HUES64 (cell line): ENCODE data around the gene NSUN2. TPM values are rescaled to one million over a fixed set of nuclear protein-coding genes. Genes with fewer than 3 reads are reported as not detected.
A peak's percentile ranks its signal among the peaks of the same experiment; 100 is the strongest.

Experiments
- H3K27ac ChIP-seq: 2 replicates; pipeline ENCODE4 v1.7.0; 2013; ENCODE audit warnings: low read depth, low read length, inconsistent platforms
- H3K27me3 ChIP-seq: 2 replicates; pipeline ENCODE4 v1.6.1; 2013; ENCODE audit warnings: mild to moderate bottlenecking, low read length; ENCODE audit not compliant: insufficient read depth
- H3K36me3 ChIP-seq: 2 replicates; pipeline ENCODE4 v1.6.1; 2013; ENCODE audit warnings: mild to moderate bottlenecking, low read length; ENCODE audit not compliant: insufficient read depth
- H3K4me1 ChIP-seq: 2 replicates; pipeline ENCODE4 v1.6.1; 2013; ENCODE audit warnings: mild to moderate bottlenecking, low read length, moderate library complexity; ENCODE audit not compliant: insufficient read depth
- H3K4me3 ChIP-seq: 2 replicates; pipeline ENCODE4 v1.5.1; 2013; ENCODE audit warnings: mild to moderate bottlenecking, low read length, moderate library complexity
- H3K9ac ChIP-seq: 2 replicates; pipeline ENCODE4 v1.6.1; 2013; ENCODE audit warnings: mild to moderate bottlenecking, low read depth, low read length
- H3K9me3 ChIP-seq: 2 replicates; pipeline ENCODE4 v1.6.1; 2013; ENCODE audit warnings: low read depth, low read length; ENCODE audit not compliant: insufficient read depth
- WGBS: fragments of 150-250, 120-280 bp; methylation state at CpG from one replicate; pipeline ENCODE4 v1.1.7; 2013; ENCODE audit warnings: missing lambda C conversion rate; 5-methylcytosine and 5-hydroxymethylcytosine counted together
- polyA plus RNA-seq, 2 experiments: library from polyadenylated mRNA; stranded (reverse); fragments of 50-300 nt; gene quantifications; one replicate each; pipeline ENCODE4 v1.2.3, GENCODE V29; 2013

The NSUN2 gene
- 69.3 TPM for polyA plus RNA-seq (2013, experiment 1 of 2)
- polyA plus RNA-seq (2013, experiment 2 of 2) = 57.9 TPM

DNA sequence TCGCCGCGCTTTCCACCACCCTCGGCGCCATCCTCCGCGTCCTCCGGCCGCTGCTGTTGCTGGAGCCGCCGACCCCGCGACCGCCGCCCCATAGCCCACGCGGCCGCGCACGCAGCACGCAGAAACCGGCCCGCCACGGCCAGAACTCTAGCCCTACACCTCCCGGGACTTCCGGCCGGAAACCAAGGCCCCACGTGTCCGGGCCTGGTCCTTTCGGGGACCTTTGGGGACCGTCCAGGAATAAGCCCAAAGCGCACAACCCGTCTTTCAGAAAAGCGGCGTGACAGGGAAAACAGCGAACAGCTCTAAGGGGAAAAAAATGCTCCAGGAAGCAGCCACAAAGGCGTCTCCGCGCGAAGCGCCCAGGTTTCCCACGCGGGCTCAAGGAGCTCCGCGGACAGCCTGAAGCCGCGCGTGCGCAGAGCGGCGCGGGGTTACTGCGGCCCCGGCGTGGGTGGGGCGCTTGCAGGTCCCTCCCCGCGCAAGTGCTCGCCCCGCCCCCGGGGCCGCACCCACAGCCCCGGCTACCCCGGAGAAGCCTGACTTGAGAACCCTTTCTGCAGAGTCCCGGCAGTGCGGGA, at the start of gene NSUN2, which contains the start of gene SRD5A1:
Gene NSUN2, minus strand, starts transcription at position 157 of the 581 bp plus-strand sequence. Its CDS starts 65 bp downstream, at position 92.
Gene SRD5A1, plus strand, starts transcription at position 553 of the 581 bp plus-strand sequence. CDS start 137 bp downstream, outside the sequence.
- Histone ChIP-seq H3K4me3 (peak within 1 kb of the TSS; percentile 98), H3K4me1 (peaks cover 12% of the 10 kb centered on the region; the same call in 1 of the 2 replicates), H3K36me3 (peaks cover 40% of the 10 kb centered on the region), H3K27ac (peak within 1 kb of the TSS; percentile 84), H3K9ac (peak within 1 kb of the TSS; percentile 95), H3K9me3 (no peaks in the 10 kb centered on the region), H3K27me3 (no peaks in the 10 kb centered on the region)
- WGBS = under 1% methylated on average over 66 of the region's 66 CpGs

DNA sequence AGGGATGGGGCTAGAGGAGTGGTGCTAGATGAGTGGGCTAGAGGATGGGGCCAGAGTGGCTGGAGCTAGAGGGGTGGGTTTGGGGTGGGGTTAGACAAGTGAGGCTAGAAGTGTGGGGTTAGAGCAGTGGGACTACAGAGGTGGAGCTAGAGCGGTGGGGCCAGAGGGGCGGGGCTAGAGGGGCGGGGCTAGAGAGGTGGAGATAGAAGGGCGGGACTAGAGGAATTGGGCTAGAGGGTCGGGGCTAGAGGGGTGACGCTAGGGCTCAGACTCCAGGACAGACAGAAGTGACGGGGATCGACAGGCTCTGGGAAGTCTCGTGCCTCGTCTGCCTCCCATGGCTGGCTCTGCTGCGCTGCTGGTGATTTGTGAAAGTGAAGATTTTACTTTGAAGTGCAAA, 49.4 kb upstream of the NSUN2 start:
- Histone ChIP-seq H3K9me3 (no peaks in the 10 kb centered on the region), H3K4me1 (no peaks in the 10 kb centered on the region), H3K36me3 (no peaks in the 10 kb centered on the region), H3K27ac (no peak overlapping the region), H3K4me3 (no peak overlapping the region), H3K27me3 (peaks cover 1% of the 10 kb centered on the region; the same call in 1 of the 2 replicates), H3K9ac (no peak overlapping the region)
- 55% methylated on average over 11 of the region's 11 CpGs for WGBS

DNA sequence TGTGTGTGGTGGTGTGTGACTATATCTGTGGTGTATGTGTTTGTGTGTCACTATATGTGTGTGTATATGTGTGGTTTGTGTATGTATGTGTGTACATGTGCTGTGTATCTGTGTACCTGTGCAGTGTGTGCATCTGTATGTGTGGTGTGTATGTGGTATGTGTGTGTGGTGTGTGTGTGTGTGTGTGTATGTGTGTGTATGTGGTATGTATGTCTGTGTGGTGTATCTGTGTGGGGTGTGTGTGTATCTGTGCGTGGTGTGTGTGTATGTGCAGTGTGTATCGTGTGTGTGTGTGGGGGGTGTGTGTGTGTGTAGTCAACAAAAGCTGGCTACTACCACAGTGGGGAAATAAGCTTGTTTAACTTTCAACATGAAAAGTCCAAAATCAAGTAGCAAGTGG, 48.8 kb upstream of the NSUN2 start:
- Histone ChIP-seq H3K27ac (no peak overlapping the region), H3K27me3 (no peaks in the 10 kb centered on the region; the same call in 1 of the 2 replicates), H3K4me1 (no peaks in the 10 kb centered on the region), H3K36me3 (no peaks in the 10 kb centered on the region), H3K9me3 (no peaks in the 10 kb centered on the region), H3K4me3 (no peak overlapping the region), H3K9ac (no peak overlapping the region)
- WGBS = 79% methylated on average over 2 of the region's 2 CpGs

DNA sequence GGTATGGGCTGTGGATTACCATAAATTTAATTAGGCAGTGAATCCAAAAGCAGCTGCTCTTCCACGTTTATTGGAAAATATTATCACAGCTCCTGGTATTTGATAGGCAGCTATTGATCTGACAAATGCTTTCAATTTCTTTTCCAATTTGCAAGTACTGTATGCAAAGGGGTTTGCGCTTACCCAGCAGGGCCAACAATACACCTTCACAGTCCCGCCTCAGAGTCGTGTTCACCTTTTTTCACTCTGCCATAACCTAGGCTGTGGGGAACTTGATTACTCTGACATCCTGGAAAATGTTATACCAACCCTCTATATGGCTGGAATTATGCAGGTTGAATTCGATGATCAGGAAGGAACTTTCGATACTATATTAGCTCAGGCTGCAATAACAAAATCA, 48.1 kb upstream of the NSUN2 start:
- Histone ChIP-seq H3K27me3 (no peaks in the 10 kb centered on the region; the same call in 1 of the 2 replicates), H3K36me3 (no peaks in the 10 kb centered on the region), H3K4me3 (no peak overlapping the region), H3K27ac (no peak overlapping the region), H3K9me3 (no peaks in the 10 kb centered on the region; the same call in 1 of the 2 replicates), H3K9ac (no peak overlapping the region), H3K4me1 (no peaks in the 10 kb centered on the region)
- 55% methylated on average over 6 of the region's 6 CpGs for WGBS

DNA sequence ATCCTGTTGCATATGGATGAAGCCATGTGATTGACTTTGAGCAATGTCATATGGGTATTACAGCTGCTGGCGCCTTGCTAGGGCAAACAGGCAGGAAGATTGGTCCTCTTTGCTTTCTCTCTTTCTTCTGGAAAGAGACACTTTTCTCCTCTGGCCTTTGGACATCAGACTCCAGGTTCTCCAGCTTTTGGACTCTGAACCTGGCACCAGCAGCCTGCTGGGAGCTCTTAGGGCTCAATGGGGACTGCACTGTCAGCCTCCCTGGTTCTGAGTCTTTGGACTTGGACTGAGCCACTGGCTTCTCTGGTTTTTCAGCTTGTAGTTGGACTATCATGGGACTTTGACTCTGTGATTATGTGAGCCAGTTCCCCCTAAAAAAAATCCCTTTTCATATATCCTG, 45.5 kb upstream of the NSUN2 start:
- no peaks in the 10 kb centered on the region for H3K4me1 ChIP-seq
- WGBS = 93% methylated on average over 1 of the region's 1 CpG
- H3K27ac ChIP-seq = no peak overlapping the region
- H3K27me3 ChIP-seq = no peaks in the 10 kb centered on the region
- no peaks in the 10 kb centered on the region for H3K36me3 ChIP-seq
- H3K4me3 ChIP-seq = no peak overlapping the region
- no peak overlapping the region for H3K9ac ChIP-seq
- peaks cover 1% of the 10 kb centered on the region for H3K9me3 ChIP-seq

DNA sequence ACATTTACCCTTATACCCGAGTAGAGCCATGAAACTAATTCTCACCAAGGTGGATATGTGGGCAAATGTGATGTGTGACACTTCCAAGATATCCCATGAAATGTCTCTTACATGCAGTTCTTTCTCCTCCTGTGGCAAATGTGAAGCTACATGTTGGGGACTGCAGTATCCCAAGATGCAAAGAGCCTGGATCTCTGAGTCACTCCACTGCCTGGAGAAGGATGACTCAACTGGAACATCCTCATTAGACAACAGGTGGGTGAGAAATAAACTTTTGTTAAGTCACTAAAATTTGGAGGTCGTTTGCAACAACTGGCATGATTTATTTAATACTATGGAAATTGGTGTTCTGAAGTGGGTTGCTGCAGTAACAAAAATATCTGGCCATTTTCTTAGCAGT, 43.9 kb upstream of the NSUN2 start:
- Histone ChIP-seq H3K4me3 (no peak overlapping the region), H3K4me1 (no peaks in the 10 kb centered on the region), H3K9me3 (peaks cover 8% of the 10 kb centered on the region), H3K27ac (no peak overlapping the region), H3K36me3 (0 out of 2 replicates have a peak, but pooled peaks cover 4% of the 10 kb centered on the region), H3K27me3 (no peaks in the 10 kb centered on the region), H3K9ac (no peak overlapping the region)
- 74% methylated on average over 2 of the region's 2 CpGs for WGBS

DNA sequence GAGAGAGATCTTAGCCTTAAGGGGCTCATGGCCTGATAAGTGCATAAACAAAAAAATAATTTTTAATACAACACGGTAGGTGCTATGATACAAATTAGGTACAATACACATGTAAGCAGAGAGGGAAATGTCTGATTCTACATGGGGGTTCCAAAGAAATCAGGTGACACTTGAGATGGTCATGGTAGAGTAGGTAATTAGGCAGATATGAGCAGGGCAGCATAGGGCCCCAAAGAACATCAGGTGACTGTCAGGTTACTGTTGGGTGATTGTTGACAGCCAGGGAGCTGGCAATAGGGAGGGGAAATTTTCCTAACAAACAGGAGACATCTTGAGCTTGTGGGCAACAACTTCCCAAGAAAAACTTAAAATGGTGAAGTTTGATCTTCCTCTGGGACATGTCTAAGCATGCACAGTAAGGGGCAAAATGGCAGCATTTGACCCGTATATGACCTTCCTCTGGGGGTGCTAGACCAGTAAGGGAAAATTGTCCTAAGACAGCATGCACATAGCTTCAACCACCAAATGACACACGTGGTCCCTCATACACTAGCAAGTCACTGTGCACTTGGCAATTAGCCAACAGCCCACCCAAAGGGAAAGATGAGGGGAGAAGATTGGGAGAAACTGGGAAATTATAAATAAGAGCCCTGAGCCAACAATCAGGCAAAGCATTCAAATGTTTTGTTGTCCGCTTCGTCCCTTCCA, 43.1 kb upstream of the NSUN2 start:
- no peak overlapping the region for H3K9ac ChIP-seq
- H3K27me3 ChIP-seq = no peaks in the 10 kb centered on the region
- H3K27ac ChIP-seq = no peak overlapping the region
- H3K4me3 ChIP-seq = no peak overlapping the region
- H3K36me3 ChIP-seq = 0 out of 2 replicates have a peak, but pooled peaks cover 4% of the 10 kb centered on the region
- H3K9me3 ChIP-seq = peaks cover 8% of the 10 kb centered on the region
- H3K4me1 ChIP-seq = no peaks in the 10 kb centered on the region
- 98% methylated on average over 4 of the region's 5 CpGs for WGBS

DNA sequence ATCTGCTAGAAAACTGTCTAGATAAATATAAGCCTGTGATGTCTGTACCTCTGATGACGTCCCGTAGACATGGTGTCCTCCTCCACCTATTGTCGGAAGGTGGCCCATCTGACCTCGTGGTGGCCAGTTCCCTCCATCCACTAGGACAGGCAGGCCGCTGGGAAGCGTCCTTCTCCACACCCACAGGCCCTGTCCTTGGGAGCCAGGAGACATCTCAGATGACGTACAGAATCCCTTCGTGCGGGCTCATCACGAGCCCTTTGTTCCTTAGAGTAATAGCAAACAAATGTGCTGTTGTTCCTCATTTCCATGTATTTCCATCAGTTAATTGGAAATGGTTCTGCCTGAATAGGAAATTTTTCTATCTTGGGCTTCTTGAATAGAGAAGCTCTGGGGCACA, 42.0 kb upstream of the NSUN2 start:
- Histone ChIP-seq H3K9me3 (peaks cover 8% of the 10 kb centered on the region), H3K27ac (no peak overlapping the region), H3K36me3 (peaks cover 10% of the 10 kb centered on the region; the same call in 1 of the 2 replicates), H3K27me3 (no peaks in the 10 kb centered on the region), H3K4me3 (no peak overlapping the region), H3K9ac (no peak overlapping the region), H3K4me1 (no peaks in the 10 kb centered on the region)
- WGBS = 95% methylated on average over 10 of the region's 10 CpGs

DNA sequence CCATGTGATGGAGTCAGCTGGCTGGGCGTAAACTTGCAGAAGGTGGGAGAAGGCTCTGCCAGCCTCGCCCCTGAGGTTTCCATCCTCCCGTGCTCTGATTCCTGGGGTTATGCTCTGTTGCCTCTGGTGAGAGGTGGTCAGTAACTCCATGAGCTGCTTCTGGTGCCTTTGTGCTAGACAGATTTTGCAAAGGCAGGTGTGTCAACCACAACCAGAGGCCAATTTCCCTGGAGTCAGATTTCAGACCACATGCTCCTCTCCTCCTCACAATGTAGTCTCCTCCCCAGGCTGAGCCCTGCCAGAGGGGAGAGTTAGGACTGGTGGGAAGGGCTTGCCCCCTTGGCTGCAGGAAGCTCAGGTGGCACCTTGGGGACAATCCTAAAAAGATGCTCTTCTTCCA, 41.6 kb upstream of the NSUN2 start:
- H3K27ac ChIP-seq = no peak overlapping the region
- no peaks in the 10 kb centered on the region for H3K4me1 ChIP-seq
- no peak overlapping the region for H3K9ac ChIP-seq
- H3K4me3 ChIP-seq = no peak overlapping the region
- H3K27me3 ChIP-seq = no peaks in the 10 kb centered on the region
- H3K36me3 ChIP-seq = peaks cover 10% of the 10 kb centered on the region; the same call in 1 of the 2 replicates
- peaks cover 8% of the 10 kb centered on the region for H3K9me3 ChIP-seq
- WGBS = 93% methylated on average over 3 of the region's 3 CpGs

DNA sequence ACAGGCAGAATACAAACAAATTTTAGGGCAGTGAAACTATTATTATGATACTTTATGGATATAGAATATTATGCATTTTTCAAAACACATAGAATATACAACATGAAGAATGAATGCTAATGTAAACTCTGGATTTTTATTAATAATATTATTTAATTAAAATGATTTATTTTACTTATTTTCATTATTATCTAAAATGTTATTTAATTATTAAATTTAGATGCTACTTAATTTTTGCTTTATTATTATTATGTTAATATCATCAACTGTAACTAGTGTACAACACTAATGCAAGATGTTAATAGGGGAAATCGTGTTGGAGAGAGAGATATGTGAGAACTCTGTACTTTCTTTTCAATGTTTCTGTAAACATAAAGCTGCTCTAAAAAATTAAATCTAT, 41.1 kb upstream of the NSUN2 start:
- Histone ChIP-seq H3K4me3 (no peak overlapping the region), H3K9ac (no peak overlapping the region), H3K36me3 (peaks cover 10% of the 10 kb centered on the region; the same call in 1 of the 2 replicates), H3K27me3 (no peaks in the 10 kb centered on the region), H3K27ac (no peak overlapping the region), H3K9me3 (peaks cover 8% of the 10 kb centered on the region), H3K4me1 (no peaks in the 10 kb centered on the region)
- WGBS = no CpG with 5 or more reads among the region's 1 CpG

DNA sequence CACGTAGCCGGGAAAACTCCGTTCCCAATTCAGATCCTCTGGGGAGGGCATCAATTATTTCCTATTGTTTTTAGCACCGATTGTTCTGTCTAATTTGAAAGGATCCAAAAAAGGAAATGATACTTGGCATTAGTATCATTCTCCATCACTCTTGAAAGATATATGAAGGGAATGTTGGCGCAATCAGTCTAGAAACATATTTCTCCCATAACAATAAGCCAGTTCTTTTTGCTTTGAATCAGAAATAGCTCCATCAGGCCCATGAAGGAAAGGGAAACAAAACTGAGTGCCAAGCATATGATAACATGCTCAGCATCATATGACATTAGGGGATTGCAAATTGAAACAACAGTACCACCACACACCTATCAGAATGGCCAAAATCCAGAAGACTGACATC, 40.2 kb upstream of the NSUN2 start:
- H3K36me3 ChIP-seq = peaks cover 10% of the 10 kb centered on the region; the same call in 1 of the 2 replicates
- no peak overlapping the region for H3K9ac ChIP-seq
- WGBS = 96% methylated on average over 5 of the region's 5 CpGs
- H3K9me3 ChIP-seq = peaks cover 8% of the 10 kb centered on the region
- H3K27ac ChIP-seq = no peak overlapping the region
- H3K4me1 ChIP-seq = 0 out of 2 replicates have a peak, but pooled peaks cover 7% of the 10 kb centered on the region
- H3K4me3 ChIP-seq = no peak overlapping the region
- H3K27me3 ChIP-seq = no peaks in the 10 kb centered on the region
